ENCODE data around the gene STX18.

Gene STX18

GRCh38 chr4:4377191-4377590 is 164.7 kb downstream of the STX18 start:
- no peak for DNase-seq (ENCODE audit: low read depth)

- no peak for DNase-seq (ENCODE audit: low read depth)
These were observed 165.8 kb downstream of the STX18 start for GRCh38 chr4:4376074-4376473.

GRCh38 chr4:4374388-4375098 is 167.3 kb downstream of the STX18 start:
- DNase-seq (ENCODE audit: low read depth), result no peak
